Measurements from ENCODE around the gene ZNF568.

ZNF568 gene

GRCh38 chr19:36972571-36972970 lies 56.4 kb downstream of the ZNF568 start:
- no peak overlapping the region for H2AK5ac ChIP-seq (ENCODE audit: low read length)
- no peak overlapping the region for H2BK12ac ChIP-seq (ENCODE audit: low read length)

GRCh38 chr19:36973021-36973843 lies 57.1 kb downstream of the ZNF568 start:
- DNase-seq = peak; percentile 77 to 87
- Histone ChIP-seq H2AK5ac (ENCODE audit: low read length) (no peak overlapping the region), H3K9me3 (ENCODE audit: insufficient read depth, low read depth, low read length) (peaks cover 14% of the 10 kb centered on the region), H4K8ac (ENCODE audit: low read depth, low read length) (peak overlapping the region; percentile 80), H2AFZ (ENCODE audit: insufficient read depth, low read length, poor library complexity) (peak overlapping the region; percentile 62), H2BK120ac (ENCODE audit: insufficient read depth, low read length, poor library complexity) (peak overlapping the region; percentile 7), H3K4ac (ENCODE audit: low read depth, low read length) (no peak overlapping the region), H3K4me2 (ENCODE audit: low read length) (peak overlapping the region; percentile 77), H3K4me1 (ENCODE audit: control insufficient read depth in 1 of 2, insufficient read depth in 2 of 2, low read length in 2 of 2) (no peaks in the 10 kb centered on the region), H3K27me3 (ENCODE audit: insufficient read depth, low read length) (no peaks in the 10 kb centered on the region), H3K79me1 (ENCODE audit: low read length) (peaks cover 2% of the 10 kb centered on the region), H3K9ac (ENCODE audit: low read length) (peak overlapping the region; percentile 70), H3K4me3 (ENCODE audit: low read depth, low read length) (peak overlapping the region; percentile 75), H3K14ac (ENCODE audit: low read length) (peak overlapping the region; percentile 29), H2BK5ac (ENCODE audit: low read depth, low read length, poor library complexity) (no peak overlapping the region), H3K27ac (ENCODE audit: low read depth, low read length) (no peak overlapping the region), H3K79me2 (ENCODE audit: control insufficient read depth, insufficient read depth, low read length, poor library complexity) (no peaks in the 10 kb centered on the region), H4K12ac (ENCODE audit: low read depth, low read length) (peak overlapping the region; percentile 40), H2BK12ac (ENCODE audit: low read length) (no peak overlapping the region), H3K18ac (ENCODE audit: low read length) (no peak overlapping the region), H3K23ac (ENCODE audit: low read length) (no peak overlapping the region), H3K36me3 (ENCODE audit: control insufficient read depth in 1 of 2, insufficient read depth in 2 of 2, low read length in 2 of 2) (no peaks in the 10 kb centered on the region), H4K91ac (ENCODE audit: low read depth, low read length) (no peak overlapping the region)
- no CpG with 5 or more reads among the region's 56 CpGs for WGBS (ENCODE audit: extremely low coverage, insufficient coverage, insufficient read length)

More at GRCh38 chr19:36972571-36972970, 56.4 kb downstream of the ZNF568 start:
- no peak overlapping the region for H3K14ac ChIP-seq (ENCODE audit: low read length)
- no CpG with 5 or more reads among the region's 25 CpGs for WGBS (ENCODE audit: extremely low coverage, insufficient coverage, insufficient read length)
- H3K4ac ChIP-seq (ENCODE audit: low read depth, low read length) = no peak overlapping the region
- H3K27ac ChIP-seq (ENCODE audit: low read depth, low read length) = no peak overlapping the region
- H2BK120ac ChIP-seq (ENCODE audit: insufficient read depth, low read length, poor library complexity) = no peak overlapping the region
- H4K12ac ChIP-seq (ENCODE audit: low read depth, low read length) = peak overlapping the region; percentile 8
- H3K4me3 ChIP-seq (ENCODE audit: low read depth, low read length) = no peak overlapping the region
- H4K8ac ChIP-seq (ENCODE audit: low read depth, low read length) = peak overlapping the region; percentile 80
- no peak overlapping the region for H3K18ac ChIP-seq (ENCODE audit: low read length)
- peak overlapping the region; percentile 77 for H3K4me2 ChIP-seq (ENCODE audit: low read length)
- H3K79me1 ChIP-seq (ENCODE audit: low read length) = peaks cover 2% of the 10 kb centered on the region
- H3K9me3 ChIP-seq (ENCODE audit: insufficient read depth, low read depth, low read length) = peaks cover 14% of the 10 kb centered on the region
- H2BK5ac ChIP-seq (ENCODE audit: low read depth, low read length, poor library complexity) = no peak overlapping the region
- H2AFZ ChIP-seq (ENCODE audit: insufficient read depth, low read length, poor library complexity) = peak overlapping the region; percentile 62
- H3K23ac ChIP-seq (ENCODE audit: low read length) = no peak overlapping the region
- H3K36me3 ChIP-seq (ENCODE audit: control insufficient read depth in 1 of 2, insufficient read depth in 2 of 2, low read length in 2 of 2) = no peaks in the 10 kb centered on the region
- H3K4me1 ChIP-seq (ENCODE audit: control insufficient read depth in 1 of 2, insufficient read depth in 2 of 2, low read length in 2 of 2) = no peaks in the 10 kb centered on the region
- DNase-seq = no peak
- H3K27me3 ChIP-seq (ENCODE audit: insufficient read depth, low read length) = no peaks in the 10 kb centered on the region
- no peak overlapping the region for H4K91ac ChIP-seq (ENCODE audit: low read depth, low read length)
- no peak overlapping the region for H3K9ac ChIP-seq (ENCODE audit: low read length)
- no peaks in the 10 kb centered on the region for H3K79me2 ChIP-seq (ENCODE audit: control insufficient read depth, insufficient read depth, low read length, poor library complexity)

GRCh38 chr19:36973844-36974195 lies 57.7 kb downstream of the ZNF568 start:
- H2AFZ ChIP-seq (ENCODE audit: insufficient read depth, low read length, poor library complexity) = peak overlapping the region; percentile 48
- H3K27ac ChIP-seq (ENCODE audit: low read depth, low read length) = no peak overlapping the region
- no peak overlapping the region for H2BK5ac ChIP-seq (ENCODE audit: low read depth, low read length, poor library complexity)
- no peak overlapping the region for H4K91ac ChIP-seq (ENCODE audit: low read depth, low read length)
- peak overlapping the region; percentile 77 for H3K4me2 ChIP-seq (ENCODE audit: low read length)
- no peak overlapping the region for H2BK12ac ChIP-seq (ENCODE audit: low read length)
- H2AK5ac ChIP-seq (ENCODE audit: low read length) = no peak overlapping the region
- H4K8ac ChIP-seq (ENCODE audit: low read depth, low read length) = peak overlapping the region; percentile 56
- peak overlapping the region; percentile 7 for H2BK120ac ChIP-seq (ENCODE audit: insufficient read depth, low read length, poor library complexity)
- no peaks in the 10 kb centered on the region for H3K79me2 ChIP-seq (ENCODE audit: control insufficient read depth, insufficient read depth, low read length, poor library complexity)
- no peak for DNase-seq
- peak overlapping the region; percentile 18 for H3K14ac ChIP-seq (ENCODE audit: low read length)
- H3K27me3 ChIP-seq (ENCODE audit: insufficient read depth, low read length) = no peaks in the 10 kb centered on the region
- peaks cover 2% of the 10 kb centered on the region for H3K79me1 ChIP-seq (ENCODE audit: low read length)
- no peaks in the 10 kb centered on the region for H3K4me1 ChIP-seq (ENCODE audit: control insufficient read depth in 1 of 2, insufficient read depth in 2 of 2, low read length in 2 of 2)
- H3K9ac ChIP-seq (ENCODE audit: low read length) = no peak overlapping the region
- H3K4ac ChIP-seq (ENCODE audit: low read depth, low read length) = no peak overlapping the region
- H4K12ac ChIP-seq (ENCODE audit: low read depth, low read length) = peak overlapping the region; percentile 40
- no peak overlapping the region for H3K23ac ChIP-seq (ENCODE audit: low read length)
- peaks cover 14% of the 10 kb centered on the region for H3K9me3 ChIP-seq (ENCODE audit: insufficient read depth, low read depth, low read length)
- H3K36me3 ChIP-seq (ENCODE audit: control insufficient read depth in 1 of 2, insufficient read depth in 2 of 2, low read length in 2 of 2) = no peaks in the 10 kb centered on the region
- peak overlapping the region; percentile 75 for H3K4me3 ChIP-seq (ENCODE audit: low read depth, low read length)
- no CpG with 5 or more reads among the region's 6 CpGs for WGBS (ENCODE audit: extremely low coverage, insufficient coverage, insufficient read length)
- H3K18ac ChIP-seq (ENCODE audit: low read length) = no peak overlapping the region

GRCh38 chr19:36986131-36986530 lies 70.0 kb downstream of the ZNF568 start:
- Histone ChIP-seq H3K4me3 (ENCODE audit: low read depth, low read length) (no peak overlapping the region), H2BK5ac (ENCODE audit: low read depth, low read length, poor library complexity) (no peak overlapping the region), H3K79me2 (ENCODE audit: control insufficient read depth, insufficient read depth, low read length, poor library complexity) (no peaks in the 10 kb centered on the region), H3K18ac (ENCODE audit: low read length) (no peak overlapping the region), H2AFZ (ENCODE audit: insufficient read depth, low read length, poor library complexity) (no peak overlapping the region), H3K9ac (ENCODE audit: low read length) (no peak overlapping the region), H4K91ac (ENCODE audit: low read depth, low read length) (no peak overlapping the region), H3K14ac (ENCODE audit: low read length) (no peak overlapping the region), H2BK12ac (ENCODE audit: low read length) (no peak overlapping the region), H2AK5ac (ENCODE audit: low read length) (no peak overlapping the region), H3K27me3 (ENCODE audit: insufficient read depth, low read length) (no peaks in the 10 kb centered on the region), H3K9me3 (ENCODE audit: insufficient read depth, low read depth, low read length) (peaks cover 13% of the 10 kb centered on the region), H3K23ac (ENCODE audit: low read length) (no peak overlapping the region), H3K79me1 (ENCODE audit: low read length) (no peaks in the 10 kb centered on the region), H2BK120ac (ENCODE audit: insufficient read depth, low read length, poor library complexity) (no peak overlapping the region), H3K36me3 (ENCODE audit: control insufficient read depth in 1 of 2, insufficient read depth in 2 of 2, low read length in 2 of 2) (no peaks in the 10 kb centered on the region), H4K8ac (ENCODE audit: low read depth, low read length) (no peak overlapping the region), H4K12ac (ENCODE audit: low read depth, low read length) (no peak overlapping the region), H3K4me1 (ENCODE audit: control insufficient read depth in 1 of 2, insufficient read depth in 2 of 2, low read length in 2 of 2) (no peaks in the 10 kb centered on the region), H3K27ac (ENCODE audit: low read depth, low read length) (no peak overlapping the region), H3K4me2 (ENCODE audit: low read length) (no peak overlapping the region), H3K4ac (ENCODE audit: low read depth, low read length) (no peak overlapping the region)
- DNase-seq = no peak
- no CpG with 5 or more reads among the region's 2 CpGs for WGBS (ENCODE audit: extremely low coverage, insufficient coverage, insufficient read length)

Measured in trophoblast cell (in vitro differentiated cells and primary cell).